GM21717 (cell line): Measurements from ENCODE around the gene AGBL3.
"Not testable (repeated sequence)": the region's sequence is repeated elsewhere in the genome, so short reads cannot be mapped to it uniquely, and the experiment has no call there.

Source experiments
- ATAC-seq: cut with Tn5 transposase; IDR thresholded peaks from one replicate; pipeline ENCODE4 v1.9.1; 2021; ENCODE audit warnings: mild to moderate bottlenecking, moderate library complexity; ENCODE audit not compliant: unreplicated experiment

AGBL3 gene

DNA sequence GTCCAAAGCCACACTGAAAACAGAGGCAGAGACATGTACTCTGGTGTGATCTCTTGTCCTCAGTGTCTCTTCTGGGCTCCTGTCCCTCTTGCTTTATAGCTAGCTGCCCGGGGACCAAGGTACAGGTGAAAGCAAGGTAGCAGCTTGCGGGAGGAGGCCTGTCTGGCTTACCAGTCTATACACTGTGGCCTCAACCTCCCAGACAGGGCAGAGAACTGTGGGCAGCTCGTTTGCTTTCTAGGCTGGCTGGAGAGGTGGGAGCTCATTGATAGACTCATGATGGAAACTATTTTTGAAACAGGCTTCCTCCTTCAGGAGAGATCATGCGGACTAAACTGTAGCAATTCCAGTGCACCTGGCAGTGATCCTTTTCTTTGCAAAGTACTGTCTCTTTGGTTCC is 179.6 kb downstream of the AGBL3 start:
- ATAC-seq = no peak

DNA sequence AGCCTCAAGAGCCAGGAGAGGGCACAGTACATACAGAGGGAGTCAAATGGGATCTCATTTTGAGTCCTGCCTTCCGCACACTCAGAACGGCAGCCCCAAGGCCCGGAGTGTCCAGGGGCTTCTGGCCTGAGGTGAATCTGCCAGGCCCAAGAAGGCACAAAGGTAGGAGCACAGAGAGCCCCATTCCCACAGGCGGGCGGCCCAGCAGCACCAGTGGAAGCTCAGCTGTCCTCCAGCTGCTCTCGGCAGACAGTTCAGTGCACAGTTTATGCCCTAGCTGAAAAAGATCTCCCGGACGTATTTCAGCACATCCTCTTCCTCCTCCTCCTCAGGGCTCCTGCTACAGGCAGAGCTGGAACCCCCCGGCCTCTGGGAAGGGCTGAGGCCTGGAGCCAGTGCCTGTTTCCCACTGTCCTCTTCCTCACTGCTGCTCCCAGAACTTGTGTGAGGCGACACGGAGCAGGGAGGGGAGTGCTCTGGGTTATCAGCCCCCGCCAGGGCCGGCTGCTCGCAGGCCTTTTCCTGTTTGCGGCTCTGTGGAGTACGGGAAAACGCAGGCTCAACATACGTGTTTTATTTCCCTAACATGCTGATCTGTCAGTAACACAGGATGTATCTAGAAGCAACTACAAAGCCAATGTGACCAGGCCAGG is 180.2 kb downstream of the AGBL3 start:
- no peak for ATAC-seq

DNA sequence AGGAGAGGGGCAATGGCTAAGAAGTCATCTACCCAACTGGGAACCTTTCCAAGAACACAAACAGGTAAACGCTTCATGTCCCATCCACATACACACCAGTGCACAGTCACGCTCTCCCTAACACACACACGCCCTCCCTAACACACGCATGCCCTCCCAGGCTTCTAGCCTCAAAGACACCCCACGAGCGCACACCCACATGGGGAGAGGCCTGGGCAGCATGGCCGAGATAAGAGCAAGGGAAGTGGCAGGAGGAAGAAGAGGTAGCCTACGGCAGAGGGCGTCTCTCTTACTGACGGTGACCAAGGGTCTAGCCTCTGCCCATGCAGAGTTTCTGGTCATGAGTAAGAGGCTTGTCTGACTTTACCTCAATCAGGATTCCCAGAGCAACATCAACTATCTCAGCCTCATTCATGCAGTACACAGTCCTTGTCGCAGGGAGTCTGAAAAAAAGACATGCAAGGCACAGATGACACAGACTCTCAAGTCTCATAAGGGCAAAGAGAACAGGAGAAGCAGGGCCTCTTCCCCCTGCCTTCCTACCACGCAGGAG is 181.1 kb downstream of the AGBL3 start:
- no peak for ATAC-seq

DNA sequence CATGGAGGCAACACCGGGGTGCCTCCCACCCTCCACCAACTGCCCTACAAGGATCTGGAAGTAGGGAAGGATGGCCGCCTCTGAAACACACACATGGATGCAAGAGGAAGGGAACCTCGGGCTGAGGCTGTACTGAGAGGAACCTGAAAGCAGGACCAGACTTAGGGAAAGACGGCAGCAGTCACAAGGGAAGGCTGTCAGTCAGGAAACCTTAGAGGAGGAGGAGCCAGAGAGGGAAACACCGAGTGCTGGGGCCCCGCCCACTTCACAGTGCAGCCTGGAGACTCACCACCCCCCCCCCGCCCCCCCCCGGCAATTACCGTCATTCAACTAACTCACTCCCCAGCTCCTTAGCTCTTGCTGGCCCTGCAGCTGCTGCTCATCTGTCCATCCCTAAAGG is 181.7 kb downstream of the AGBL3 start:
- no peak for ATAC-seq

DNA sequence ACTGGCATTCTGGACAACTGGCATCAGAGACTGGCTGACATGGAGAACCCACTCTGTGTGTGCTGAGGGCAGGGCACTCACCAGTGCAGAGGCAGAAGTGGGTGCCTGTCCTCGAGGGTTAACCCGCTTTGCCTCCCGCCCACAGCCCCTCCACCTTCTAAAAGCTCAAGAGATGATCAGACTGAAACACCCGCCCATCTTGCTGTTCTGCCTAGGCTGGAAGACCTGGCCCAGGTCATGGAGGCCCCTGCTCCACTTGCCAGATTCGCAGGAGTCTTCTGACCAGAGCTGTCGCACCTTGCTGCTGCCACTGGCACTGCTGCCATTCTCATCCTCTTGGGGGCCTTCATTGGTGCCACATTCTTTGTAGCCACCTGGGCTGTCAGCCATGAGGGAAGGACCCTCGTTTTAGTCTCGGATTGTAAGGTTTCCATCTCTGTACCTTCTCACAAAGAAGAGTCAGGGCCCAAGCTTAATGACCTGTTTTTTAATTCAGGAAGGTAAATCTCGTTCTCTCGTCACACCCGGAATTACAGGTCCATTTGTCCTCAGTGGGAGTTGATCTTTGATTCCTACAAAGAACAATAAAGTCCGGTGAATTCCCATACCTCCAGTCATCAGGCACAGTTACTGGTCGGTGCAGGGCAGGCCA is 182.3 kb downstream of the AGBL3 start:
- ATAC-seq = no peak

DNA sequence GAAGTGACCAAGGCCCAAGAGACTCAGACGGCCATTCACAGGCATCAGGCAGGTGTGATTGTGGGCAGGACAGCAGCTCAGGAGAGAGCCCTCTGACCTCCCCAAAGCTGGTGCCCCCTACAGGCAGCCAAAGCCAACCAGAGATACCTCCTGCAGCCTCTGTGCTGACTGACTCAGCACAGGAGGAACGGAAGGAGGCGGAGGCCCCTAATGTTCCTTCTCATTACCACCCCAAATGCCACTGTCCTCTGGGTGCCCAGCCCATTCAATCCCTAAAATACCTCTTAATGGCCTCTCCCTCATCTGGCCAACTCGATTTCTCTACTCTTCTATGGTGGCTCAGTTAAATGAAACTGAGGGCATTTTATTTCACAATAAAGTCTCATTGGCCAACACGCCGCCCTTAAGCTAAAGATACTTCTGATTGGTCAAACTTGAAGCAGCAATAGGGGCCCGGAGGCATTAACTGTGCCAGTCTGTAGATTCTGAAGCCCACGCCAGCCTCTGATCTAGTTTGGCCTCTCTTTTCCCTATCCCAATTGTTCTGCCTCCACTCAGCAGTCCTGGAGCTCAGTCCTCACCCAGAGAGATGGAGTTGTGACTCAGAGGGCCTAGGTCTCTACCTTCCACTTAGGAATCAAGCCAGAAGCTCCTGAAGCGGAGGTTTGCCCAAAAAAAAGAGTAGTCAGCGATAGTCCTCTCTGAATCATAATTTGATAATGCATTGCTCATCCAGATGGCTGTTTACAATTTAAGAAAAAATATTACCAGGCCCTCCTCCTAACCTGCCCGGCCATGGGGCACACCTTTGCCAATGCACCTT is 183.0 kb downstream of the AGBL3 start:
- ATAC-seq = peak; percentile 40

DNA sequence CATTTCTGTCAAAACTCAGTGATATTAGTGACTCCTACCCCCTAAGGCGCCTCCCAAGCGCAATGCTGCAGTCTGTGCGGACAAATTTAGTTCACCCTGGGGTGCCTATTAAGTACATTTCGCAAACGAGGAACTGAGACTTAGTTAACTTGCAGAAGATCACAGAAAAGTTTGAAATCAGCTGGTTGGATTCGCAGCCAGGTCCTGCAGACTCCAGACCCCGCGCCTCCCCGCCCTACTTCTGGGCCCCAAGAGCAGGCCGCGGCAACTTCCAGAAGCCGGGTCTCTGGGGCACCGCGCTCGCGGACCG is 183.6 kb downstream of the AGBL3 start:
- ATAC-seq = peak; percentile 17

DNA sequence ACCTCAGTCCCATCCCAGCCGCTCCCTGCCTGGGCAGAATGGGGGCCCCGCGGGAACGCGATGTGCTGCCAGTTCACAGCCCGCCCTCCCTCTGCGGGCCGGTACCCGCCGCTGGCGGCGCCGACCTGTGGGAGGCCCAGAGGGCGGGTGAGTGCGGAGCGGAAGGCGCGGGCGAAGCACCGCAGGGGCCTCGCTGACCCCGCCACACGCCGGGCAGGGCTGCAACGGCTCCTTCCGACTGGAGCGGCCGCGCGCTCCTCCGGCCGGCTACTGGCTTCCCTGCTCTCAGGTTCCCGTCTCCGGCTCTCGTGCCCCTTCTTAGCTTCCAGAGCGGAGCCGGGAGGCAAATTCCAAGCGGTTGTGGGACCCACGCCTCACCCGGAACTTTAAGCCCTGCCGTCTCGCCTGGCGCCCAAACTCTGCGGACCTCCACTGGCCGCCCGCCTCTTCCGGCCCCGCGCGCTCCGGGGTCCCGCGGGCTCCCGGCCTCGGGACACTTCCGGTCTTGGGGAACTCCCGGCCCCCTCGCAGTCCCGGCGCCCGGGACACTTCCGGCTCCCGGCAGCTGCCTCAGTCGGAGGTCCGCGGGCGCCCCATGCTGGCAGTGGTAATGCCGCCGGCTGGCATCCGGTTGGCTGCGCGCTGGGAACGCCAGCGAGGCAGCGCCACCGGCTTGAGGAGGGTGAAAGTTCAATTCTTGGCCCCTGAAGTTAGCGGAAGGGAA is 184.1 kb downstream of the AGBL3 start, which contains the start of gene CYREN:
Gene CYREN (minus strand): TSS at position 434 of the 724 bp plus-strand sequence. CDS start 1,785 bp downstream, outside the sequence.
- ATAC-seq = peak; percentile 65

DNA sequence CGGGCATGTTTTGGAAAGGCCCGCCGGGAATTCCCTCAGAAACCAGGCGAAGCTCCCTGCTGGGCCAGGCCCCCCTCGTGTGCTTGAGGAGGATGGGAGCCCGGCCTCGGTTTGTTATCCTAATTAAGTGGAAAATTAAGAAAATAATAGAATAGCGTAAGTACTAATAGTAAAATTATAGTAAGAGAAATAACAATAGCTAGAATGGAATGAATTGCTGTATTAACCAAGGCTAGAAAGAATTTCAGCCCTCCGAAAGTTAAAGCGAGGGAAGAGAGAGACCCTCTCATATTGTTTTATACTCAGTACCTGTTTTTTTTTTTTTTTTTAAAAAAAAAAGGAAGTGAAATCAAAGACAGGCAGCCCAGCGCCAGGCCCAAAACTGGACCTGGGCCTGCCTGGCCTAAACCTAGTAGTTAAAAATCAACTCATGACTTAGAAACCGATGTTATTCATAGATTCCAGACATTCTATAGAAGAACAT is 184.7 kb downstream of the AGBL3 start:
- ATAC-seq = peak; percentile 32

DNA sequence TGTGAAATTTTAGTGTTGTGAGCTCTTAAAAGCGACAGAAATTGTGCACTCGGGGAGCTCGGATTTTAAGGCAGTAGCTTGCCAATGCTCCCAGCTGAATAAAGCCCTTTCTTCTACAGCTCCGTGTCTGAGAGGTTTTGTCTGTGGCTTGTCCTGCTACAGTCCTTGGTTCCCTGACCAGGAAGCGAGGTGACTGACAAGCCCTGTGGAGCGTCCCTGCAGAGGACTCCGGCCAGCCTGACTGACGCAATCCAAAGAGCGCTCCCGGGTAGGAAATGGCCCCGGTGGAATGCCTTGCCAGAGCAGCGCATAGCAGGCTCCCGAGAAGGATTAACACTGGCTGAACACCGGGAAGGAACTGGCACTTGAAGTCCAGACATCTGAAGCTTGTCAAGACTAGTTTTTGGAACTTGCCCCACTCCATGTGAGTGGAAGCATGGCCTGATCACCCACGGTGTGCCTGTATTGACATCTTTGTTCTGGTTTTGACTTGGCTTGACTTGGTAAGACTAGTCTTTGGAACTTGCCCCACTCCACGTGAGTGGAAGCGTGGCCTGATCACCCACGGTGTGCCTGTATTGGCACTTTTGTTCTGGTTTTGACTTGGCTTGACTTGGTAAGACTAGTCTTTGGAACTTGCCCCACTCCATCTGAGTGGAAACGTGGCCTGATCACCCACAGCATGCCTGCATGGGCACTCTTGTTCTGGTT is 185.4 kb downstream of the AGBL3 start:
- ATAC-seq = not testable (repeated sequence)

DNA sequence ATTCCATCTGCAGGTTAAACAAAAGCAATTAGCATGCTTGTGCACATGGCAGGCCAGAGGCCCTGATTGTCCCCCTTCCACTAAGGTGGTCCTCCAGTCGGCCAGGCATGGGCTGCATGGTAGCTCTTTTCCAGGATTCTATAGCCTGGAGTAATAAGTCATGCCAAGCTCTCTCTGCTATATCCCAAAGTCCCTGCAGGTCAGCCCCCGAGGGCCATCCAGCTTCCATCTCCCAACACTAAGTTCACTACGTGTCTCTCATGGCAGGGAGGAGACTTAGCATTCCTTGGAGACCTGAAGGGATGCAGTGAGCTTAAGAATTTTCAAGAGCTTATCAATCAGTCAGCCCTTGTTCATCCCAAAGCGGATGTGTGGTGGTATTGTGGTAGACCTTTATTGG is 187.6 kb downstream of the AGBL3 start:
- not testable (repeated sequence) for ATAC-seq

DNA sequence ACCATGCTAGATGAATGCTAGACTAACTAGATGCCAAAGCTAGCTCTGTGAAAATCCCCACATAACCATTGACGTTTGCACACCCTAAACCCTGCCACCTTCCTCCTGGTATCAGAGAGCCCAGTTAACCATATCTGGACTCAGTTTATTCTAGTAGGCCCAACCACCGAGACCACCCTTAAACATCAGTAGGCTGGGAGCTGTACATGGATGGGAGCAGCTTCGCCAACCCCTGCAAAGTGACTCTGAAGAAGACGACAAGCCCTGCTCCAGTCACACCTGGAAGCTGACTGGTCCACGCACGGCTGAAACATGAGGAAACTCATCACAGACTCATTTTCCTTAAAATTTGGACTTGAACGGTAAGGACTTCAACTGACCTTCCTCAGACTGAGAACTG is 188.6 kb downstream of the AGBL3 start:
- ATAC-seq = no peak

DNA sequence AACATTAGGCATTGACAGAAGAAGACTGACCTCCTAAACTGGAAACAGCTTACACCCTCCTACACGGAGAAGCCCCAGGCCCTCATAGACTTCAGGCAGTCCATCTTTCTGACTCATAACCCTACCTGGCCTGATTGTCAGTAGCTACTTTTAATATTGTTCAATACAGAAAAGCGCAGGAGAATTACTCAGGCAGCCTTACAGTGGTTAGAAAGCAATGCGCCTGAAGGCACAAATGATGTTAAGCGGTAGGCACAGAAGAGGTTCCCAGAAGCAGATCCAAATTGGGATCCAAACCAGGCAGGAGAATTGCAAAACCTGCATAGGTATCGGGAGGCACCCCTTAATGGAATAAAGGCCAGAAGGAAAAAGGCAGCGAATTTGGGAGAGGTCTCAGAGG is 189.6 kb downstream of the AGBL3 start:
- ATAC-seq = no peak

DNA sequence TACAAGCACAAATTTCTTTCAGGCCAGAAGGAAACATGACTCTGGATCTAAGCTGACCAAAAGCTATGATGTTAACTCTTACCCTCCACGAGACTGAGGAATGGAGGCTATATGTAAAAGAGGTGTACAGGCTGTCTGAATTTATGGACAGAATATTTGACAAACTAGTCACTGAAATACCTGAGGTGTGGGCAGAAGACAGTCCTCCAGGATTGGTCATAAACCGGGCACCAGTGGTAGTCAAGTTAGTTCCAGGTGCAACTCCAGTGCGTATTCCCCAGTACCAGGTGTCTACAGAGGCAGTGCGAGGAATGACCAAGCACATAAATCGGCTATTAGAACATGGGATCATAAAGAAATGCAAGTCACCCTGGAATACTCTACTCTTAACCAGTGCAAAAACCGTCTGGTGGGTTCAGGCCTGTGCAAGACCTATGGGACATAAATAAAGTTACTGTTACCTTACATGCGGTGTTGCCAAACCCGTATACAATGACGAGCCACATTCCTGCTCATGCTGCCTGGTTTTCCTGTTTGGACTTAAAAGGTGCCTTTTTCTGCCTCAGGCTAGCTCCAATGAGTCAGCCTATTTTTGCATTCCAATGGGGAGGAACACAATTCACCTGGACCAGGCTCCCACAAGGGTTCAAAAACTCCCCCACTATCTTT is 190.9 kb downstream of the AGBL3 start:
- ATAC-seq = no peak

DNA sequence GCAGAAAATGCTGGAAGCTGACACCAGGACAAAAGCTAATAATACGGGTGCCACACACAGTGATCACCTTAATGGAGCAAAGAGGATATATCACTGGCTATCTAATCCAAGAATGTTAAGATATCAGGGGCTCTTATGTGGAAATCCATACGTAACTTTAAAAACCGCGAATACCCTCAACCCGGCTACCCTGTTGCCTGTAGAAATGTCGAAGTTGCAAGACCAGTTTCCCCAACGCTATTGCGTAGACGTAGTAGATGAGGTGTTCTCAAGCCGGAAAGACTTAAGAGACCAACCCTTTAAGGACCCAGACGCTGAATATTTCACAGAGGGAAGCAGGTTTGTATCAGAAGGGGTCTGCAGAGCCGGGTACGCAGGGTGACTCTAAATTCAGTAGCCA is 192.1 kb downstream of the AGBL3 start:
- ATAC-seq = no peak

DNA sequence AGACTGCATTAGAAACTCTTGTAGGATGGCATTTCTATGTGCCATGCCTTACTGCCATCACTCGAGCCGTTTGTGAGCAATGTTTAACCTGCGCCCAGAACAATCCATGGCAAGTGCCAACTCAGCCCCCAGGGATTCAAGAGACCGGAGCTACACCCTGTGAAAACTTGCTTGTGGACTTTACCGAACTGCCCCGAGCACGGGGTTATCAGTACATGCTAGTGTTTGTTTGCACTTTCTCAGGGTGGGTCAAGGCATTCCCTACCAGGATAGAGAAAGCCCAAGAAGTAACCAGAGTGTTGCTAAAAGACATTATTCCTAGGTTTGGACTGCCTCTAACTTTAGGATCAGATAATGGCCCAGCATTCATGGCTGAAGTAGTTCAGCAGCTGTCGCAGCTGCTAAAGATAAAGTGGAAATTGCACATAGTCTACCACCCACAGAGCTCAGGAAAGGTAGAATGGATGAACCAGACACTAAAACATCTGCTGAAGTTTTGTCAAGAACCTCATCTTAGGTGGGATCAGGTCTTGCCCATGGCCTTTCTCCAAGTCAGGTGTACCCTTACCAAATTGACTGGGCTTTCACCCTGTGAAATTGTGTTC is 193.1 kb downstream of the AGBL3 start:
- no peak for ATAC-seq

DNA sequence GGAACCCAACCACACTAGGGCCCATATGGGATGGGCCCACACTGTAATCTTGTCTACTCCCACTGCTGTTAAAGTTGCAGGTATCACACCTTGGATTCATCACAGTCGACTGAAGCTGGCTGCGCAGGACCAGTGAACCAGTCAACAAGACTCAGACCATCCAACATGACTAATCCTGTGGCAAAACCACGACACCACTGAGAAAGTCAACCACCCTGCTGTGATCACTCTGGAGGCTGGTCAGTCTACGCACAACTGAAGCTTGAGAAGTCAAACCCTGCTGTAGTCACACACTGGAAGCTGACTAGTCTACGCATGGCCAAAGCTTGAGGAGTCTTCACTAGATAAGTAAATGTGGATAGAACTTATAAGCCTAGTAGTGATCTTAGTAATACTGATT is 193.8 kb downstream of the AGBL3 start:
- no peak for ATAC-seq

DNA sequence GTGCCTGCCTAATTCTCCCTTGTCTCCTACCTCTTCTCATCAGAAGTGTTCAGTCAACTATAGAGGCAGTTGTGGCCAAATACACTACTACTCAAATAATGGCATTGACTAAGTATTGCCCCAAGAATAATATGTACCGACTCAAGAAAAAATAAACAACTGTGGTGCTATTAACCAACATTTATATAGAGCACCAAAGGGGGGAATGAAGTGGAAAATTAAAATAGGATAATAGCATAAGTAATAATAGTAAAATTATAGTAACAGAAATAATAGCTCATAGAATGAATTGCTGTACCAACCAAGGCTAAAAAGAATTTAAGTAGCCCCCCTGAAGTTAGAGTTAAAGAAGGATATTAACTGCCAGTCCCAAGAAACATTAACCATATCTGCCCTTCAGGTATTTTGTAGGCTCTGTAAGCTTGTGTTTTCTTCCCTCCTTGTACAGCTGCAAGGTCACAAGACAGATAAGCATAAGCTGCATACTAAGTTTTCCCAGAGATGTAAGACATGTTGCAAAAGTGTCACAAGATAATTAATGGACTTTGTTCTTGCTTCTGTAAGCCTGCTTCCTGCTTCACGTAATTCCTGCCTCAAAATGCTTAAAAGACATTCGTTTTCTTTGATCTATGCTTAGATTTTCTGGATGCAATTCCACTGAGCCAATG is 195.1 kb downstream of the AGBL3 start:
- no peak for ATAC-seq
